Frontal cortex (tissue), 4 donors: Measurements from ENCODE around the gene UQCC2. TPM values are rescaled to one million over a fixed set of nuclear protein-coding genes. Genes with fewer than 3 reads are reported as not detected.

Source experiments
- DNase-seq, 2 donors: peaks; one replicate each; pipeline ENCODE4 v3.0.0; 2012; ENCODE audit warnings: low spot score in 2 of 2
- FAIRE-seq: peaks from 2 replicates; lab custom pipeline; 2012; peaks lifted over from hg19 to GRCh38; lab: Jason Lieb, UNC
- total RNA-seq: library from RNA; depleted of rRNA; stranded (reverse); fragments of >200 nt; gene quantifications from one replicate; pipeline ENCODE4 v1.2.3, GENCODE V29; 2014
- donor health status: control.
- donor health status: control.
- donor health status: control.

The UQCC2 gene
- total RNA-seq, 1 donor from 2014 or later = 19.6 TPM

- FAIRE-seq (no peak), DNase-seq (no peak)
These were observed 33.5 kb upstream of the UQCC2 start for GRCh38 chr6:33744895-33745546.

- DNase-seq = peak; percentile 65 to 84
- no peak for FAIRE-seq
These were observed 32.7 kb upstream of the UQCC2 start for GRCh38 chr6:33744001-33744848.

DNA sequence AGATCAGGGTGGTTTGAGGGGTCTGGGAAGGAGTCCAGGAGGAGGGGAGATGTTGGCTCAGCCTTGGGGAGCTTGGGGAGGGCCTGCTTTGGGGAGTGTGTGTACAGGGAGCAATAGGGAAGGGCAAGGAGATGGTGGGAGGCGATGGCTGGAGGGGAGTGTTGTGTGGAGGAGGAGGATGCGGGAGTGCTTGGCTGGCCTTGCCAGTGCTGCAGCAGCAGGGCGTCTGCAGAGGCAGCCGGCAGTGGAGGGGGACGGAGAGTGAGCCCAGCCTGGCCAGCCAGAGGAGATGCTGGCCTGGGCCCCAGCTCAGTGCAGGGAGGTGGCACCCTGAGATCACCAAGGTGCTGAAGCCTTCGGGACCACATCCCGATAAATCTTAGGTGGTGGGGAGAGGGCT lies 31.3 kb upstream of the UQCC2 start:
- DNase-seq = no peak
- FAIRE-seq = no peak

DNA sequence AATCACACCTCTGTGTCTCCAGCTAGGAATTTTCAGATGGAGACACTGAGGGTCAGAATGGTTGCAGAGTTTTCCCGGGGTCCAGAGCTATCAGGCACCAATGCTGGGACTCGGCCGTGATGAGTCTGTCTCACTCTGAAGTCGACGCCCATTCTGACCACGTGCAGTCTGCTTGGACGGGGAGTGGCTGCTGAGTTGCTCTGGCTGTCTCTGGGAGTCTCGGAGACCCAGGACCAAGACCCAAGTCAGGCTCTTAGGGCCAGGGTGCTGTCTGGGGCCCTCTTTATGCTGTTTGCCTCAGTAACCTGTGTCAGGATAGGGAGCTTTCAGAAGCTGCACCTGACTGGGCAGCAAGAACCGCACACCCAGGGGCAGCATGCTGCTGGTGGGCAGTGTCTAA lies 30.6 kb upstream of the UQCC2 start:
- no peak for FAIRE-seq
- no peak for DNase-seq

GRCh38 chr6:33740794-33741193 lies 29.3 kb upstream of the UQCC2 start:
- FAIRE-seq = no peak
- no peak for DNase-seq

DNA sequence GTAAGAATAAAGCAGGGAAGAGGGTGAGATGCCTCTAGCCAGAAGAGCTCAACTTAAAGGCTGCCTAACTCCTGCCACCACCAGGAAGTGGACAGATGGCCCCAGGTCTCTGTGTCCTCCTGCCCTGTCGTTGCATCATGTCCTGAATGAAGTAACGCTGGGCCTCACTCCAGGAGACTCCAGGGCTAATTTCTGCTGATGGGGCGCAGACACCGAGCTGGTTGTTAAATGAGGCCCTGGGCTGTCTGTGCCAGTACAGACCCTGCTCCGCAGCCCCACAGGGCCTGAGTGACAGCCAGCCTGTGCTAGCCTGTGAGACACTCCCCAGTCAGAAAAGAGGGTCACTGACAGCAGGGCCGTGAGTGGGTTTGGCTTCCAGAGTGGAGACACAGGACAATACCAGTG lies 28.7 kb upstream of the UQCC2 start:
- FAIRE-seq (no peak), DNase-seq (no peak)

DNA sequence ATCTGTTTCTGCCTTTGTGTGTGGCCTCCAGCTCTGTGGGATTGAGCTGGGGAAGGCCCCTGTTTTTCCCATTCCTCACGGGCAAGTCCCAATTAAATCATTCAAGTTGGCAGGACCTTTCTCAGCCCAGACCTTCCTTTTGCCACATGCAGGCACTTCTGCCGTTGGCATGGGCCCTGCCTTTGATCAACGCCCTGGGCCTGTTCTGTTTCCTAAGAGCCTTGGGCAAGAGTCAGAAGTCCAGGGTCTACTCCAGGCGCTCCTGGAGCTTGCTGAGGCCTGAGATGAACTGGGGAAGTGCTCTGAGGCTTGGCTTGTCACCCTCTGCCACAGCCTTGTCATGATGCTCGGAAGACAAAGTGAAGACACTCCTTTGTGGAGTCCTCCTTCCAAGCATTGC lies 28.1 kb upstream of the UQCC2 start:
- DNase-seq (no peak), FAIRE-seq (no peak)

GRCh38 chr6:33738879-33739278 lies 27.4 kb upstream of the UQCC2 start:
- DNase-seq (no peak), FAIRE-seq (no peak)

DNA sequence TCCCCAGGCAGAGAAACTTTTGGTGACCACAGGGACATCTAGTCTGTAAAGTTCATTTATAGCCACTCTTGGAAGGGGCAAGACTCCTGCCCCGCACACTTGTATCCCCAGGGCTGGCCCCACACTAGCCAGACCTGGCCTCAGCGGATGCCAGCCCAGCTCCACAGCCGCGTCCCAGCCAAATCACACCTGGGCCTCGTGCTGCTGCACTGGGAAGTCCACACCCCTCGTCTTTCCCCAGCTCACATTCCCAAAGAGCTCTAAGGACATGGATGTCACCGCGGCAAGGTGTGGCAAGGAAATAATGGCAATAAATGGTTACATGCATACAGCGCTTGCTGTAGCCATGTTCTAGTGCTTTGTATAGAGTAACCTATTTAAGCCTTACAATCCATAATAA lies 26.7 kb upstream of the UQCC2 start:
- FAIRE-seq (no peak), DNase-seq (no peak)

DNA sequence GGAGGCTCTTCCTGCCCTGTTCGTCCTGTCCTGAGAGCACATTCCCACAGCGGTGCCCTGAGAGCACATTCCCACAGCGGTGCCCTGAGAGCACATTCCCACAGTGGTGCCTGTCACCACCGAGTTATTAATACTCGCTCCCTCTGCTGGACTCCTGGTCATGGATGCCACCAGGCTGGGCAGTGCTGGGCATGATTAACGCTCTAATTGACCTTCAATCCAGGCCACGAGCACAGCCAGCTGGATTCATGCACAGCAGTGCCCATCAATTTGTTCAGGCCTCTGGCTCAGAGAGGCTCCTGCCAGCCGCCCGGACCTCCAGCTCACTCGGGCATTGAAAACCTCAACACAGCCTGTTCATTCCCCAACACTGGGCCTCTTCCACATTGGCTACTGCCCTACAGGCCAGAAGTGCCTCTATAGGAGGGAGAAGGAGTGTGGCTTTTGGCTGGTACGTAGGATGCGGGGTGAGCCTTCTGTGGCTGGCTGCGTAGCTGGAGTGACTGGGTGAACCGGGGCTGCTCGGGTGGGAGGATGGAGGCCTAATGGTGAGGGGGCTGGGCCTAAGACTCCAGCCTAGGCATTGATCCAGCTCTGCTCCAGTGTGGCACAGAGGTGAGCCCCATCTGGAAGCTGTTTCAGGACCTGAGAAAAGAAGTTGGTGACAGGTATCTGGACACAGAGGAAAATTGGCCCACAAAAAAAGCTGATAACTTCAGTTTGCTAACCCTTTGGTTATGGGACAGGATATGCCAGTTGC lies 25.9 kb upstream of the UQCC2 start:
- FAIRE-seq (no peak), DNase-seq (no peak)

- FAIRE-seq = no peak
- no peak for DNase-seq
These were observed 23.7 kb upstream of the UQCC2 start for GRCh38 chr6:33735216-33735615.

GRCh38 chr6:33733709-33734007 lies 22.2 kb upstream of the UQCC2 start:
- FAIRE-seq (no peak), DNase-seq (no peak)

GRCh38 chr6:33732817-33733708 lies 21.6 kb upstream of the UQCC2 start:
- FAIRE-seq = no peak
- DNase-seq = no peak

GRCh38 chr6:33732385-33732784 lies 20.9 kb upstream of the UQCC2 start:
- FAIRE-seq = no peak
- DNase-seq = no peak

DNA sequence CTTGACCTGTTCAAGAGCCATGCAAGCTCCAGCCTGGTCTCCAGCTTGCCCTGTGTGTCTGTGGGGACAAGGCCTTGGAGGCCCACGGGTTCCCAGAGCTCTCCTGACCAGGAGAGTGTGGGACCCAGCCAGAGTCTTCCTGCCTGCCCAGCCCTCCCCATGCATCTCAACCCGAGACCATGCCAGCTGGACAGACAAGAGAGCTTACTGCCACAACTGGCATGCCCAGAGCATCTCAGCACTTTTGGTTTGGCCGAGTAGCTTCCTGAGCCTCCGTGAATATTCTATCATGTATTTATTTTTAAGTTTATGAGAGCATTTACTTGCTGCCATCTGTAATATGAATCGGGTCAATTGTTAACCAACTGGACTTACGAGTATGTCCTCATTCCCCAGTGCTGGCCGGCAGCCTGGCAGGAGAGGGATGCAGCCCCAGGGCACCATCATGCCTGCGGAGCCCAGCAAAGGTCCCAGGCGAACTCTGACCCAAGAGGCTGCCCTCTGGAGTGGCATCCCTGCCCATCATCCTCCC lies 20.3 kb upstream of the UQCC2 start:
- FAIRE-seq = no peak

DNA sequence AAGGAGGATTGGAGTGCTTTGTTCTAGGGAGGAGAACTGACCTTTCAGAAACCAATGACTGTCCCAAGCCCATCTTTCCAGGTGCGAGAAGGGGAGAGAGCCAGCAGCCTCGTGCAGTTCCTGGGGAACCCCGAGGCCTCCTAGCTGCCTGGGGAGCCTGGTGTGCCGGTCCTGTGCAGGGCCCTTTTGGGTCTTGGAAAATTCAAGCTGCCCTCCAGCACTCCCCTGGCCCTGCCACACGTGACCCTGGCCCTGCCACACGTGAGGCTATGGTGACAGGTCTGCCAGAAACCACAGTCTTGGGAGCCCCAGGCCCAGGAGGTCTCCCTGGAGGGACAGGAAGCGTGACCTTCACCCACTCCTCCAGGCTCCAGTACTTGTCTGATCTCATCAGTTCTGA lies 19.5 kb upstream of the UQCC2 start:
- no peak for DNase-seq
- FAIRE-seq = no peak

More for the DNA sequence above, 20.3 kb upstream of the UQCC2 start:
- DNase-seq = no peak

DNA sequence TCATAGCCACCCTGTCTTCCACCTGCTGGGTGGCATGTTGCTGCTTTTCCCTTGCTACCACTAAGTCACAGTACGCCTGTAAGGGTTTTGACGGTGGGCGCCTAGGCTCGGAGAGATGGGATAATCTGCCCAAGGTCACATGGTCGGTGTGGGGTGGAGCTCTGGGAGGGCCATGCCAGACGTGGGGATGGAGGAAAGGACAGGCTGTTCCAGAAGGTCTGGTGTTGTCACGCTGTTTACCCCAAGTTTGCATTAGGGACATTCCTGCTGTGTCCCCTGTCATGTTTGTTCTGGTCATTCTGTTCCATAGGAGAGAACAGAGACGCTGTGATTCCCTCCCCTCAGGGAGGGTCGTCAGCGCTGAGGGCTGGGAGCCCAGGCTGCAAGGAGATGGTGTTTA lies 19.1 kb upstream of the UQCC2 start:
- DNase-seq (no peak), FAIRE-seq (no peak)

- no peak for DNase-seq
- no peak for FAIRE-seq
These were observed 17.6 kb upstream of the UQCC2 start for GRCh38 chr6:33729059-33729458.

GRCh38 chr6:33728438-33728837 lies 16.9 kb upstream of the UQCC2 start:
- FAIRE-seq = no peak

GRCh38 chr6:33727932-33728331 lies 16.4 kb upstream of the UQCC2 start:
- FAIRE-seq (no peak), DNase-seq (no peak)

More at GRCh38 chr6:33728438-33728837, 16.9 kb upstream of the UQCC2 start:
- DNase-seq = no peak
